GM13977 (cell line): Measurements from ENCODE around the gene SMIM35.

ENCODE experiments used
- DNase-seq: peaks from one replicate; pipeline ENCODE4 v3.0.0; 2012; ENCODE audit warnings: low spot score
- in situ Hi-C: fragments of 300-500 bp; cut with MboI; formaldehyde crosslinking; loops from one replicate; pipeline ENCODE4 v1.12.0; 2022; ENCODE audit warnings: low sequenced_read_pairs, low pct_unique_long_range_greater_than_20kb, mixed read lengths, inconsistent platforms; ENCODE audit not compliant: unreplicated experiment
- TF ChIP-seq, protein P1 (sequence below): IDR thresholded peaks from 2 replicates; pipeline ENCODE4 v1.5.1; 2012; ENCODE audit warnings: mild to moderate bottlenecking, control low read depth; ENCODE audit not compliant: insufficient read depth; ENCODE audit errors: extremely low read depth, missing control alignments

Gene SMIM35

DNA sequence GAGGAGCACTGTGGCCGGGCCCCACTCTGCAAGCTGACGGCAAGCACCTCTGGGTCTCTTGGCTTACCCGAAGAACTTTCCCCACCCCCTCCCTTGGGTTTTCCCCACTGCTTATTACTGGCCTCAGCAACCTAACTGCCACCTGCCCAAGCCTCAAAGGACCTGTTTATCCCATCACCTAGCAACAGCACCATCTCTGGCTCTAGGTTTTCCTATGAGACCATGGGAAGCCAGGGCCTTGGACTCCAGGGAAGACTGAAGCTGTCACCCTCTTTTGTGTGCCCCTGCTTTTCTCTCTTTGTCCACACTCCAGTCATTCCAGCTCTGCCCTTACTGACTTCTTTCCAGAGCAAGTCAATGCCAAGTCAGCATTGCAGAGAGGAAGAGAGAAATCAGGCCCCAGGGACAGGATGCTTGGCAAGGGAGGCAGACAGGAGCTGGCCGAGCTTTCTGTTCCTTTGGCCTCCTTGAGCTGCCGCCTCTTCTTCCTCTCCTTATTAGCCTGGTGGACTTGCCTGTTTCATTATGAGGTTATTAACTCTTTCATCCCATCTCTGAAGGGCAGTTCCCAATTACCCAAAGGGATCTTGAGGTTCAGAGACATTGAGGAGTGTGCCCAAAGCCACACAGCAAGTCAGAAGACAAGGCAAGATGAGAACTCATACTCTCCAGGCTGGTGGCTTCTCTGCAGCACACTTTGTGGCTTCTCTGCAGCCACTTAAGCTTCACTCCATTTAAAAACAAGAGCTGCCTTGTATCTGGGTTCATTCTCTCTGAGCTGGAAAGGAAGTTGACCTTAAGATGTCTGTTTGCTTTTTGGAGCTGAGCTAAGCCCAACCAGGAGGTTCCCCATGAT is at the start of gene SMIM35:
TSS of gene SMIM35 (minus strand) at position 51 of the 856 bp plus-strand sequence. CDS start 206 bp downstream, outside the sequence.
- in situ Hi-C loops: no loop called here
- TF ChIP-seq, protein P1, sequence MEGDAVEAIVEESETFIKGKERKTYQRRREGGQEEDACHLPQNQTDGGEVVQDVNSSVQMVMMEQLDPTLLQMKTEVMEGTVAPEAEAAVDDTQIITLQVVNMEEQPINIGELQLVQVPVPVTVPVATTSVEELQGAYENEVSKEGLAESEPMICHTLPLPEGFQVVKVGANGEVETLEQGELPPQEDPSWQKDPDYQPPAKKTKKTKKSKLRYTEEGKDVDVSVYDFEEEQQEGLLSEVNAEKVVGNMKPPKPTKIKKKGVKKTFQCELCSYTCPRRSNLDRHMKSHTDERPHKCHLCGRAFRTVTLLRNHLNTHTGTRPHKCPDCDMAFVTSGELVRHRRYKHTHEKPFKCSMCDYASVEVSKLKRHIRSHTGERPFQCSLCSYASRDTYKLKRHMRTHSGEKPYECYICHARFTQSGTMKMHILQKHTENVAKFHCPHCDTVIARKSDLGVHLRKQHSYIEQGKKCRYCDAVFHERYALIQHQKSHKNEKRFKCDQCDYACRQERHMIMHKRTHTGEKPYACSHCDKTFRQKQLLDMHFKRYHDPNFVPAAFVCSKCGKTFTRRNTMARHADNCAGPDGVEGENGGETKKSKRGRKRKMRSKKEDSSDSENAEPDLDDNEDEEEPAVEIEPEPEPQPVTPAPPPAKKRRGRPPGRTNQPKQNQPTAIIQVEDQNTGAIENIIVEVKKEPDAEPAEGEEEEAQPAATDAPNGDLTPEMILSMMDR: no peak
- no peak for DNase-seq

DNA sequence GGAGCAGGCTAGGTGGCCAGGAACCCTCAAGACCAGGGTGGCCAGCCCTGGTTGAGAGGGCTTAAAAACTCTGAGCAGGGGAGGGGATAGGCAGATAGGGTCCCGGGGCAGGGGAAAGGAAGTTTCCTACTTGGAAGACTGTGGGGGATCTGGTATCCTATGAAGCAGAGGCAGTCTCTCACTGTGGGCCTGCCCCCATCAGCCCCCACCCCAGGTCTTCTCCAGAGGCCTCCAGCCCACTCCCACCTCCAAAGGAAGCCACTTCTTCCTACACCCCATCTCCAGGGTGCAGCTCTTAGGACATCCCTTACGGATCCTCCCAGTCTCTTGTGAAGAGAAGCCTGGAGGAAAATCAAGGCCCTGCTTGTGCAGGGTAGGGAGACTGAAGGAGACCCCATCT is 49.6 kb upstream of the SMIM35 start:
- TF ChIP-seq, protein P1: no peak
- in situ Hi-C loops: no loop called here
- DNase-seq: no peak

DNA sequence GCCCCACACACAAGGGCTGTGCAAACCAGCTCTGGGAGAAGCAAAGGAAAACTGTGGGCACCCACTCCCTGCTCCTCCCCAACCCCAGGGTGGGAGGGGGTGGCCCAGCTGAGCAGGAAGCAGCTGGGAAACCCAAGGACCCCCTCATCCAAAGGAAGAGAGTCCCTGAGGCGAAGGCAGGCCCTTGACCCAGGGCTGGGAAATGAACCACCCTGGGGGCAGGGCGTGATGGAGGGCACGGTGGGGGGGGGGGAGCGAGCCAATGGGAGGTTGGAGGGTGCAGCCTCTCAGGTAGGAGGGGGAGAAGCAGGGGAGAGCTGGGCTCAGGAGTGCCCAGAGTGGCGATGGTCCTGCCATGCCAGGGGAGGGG is 49.0 kb upstream of the SMIM35 start:
- in situ Hi-C loops: no loop called here
- TF ChIP-seq, protein P1: no peak
- no peak for DNase-seq

DNA sequence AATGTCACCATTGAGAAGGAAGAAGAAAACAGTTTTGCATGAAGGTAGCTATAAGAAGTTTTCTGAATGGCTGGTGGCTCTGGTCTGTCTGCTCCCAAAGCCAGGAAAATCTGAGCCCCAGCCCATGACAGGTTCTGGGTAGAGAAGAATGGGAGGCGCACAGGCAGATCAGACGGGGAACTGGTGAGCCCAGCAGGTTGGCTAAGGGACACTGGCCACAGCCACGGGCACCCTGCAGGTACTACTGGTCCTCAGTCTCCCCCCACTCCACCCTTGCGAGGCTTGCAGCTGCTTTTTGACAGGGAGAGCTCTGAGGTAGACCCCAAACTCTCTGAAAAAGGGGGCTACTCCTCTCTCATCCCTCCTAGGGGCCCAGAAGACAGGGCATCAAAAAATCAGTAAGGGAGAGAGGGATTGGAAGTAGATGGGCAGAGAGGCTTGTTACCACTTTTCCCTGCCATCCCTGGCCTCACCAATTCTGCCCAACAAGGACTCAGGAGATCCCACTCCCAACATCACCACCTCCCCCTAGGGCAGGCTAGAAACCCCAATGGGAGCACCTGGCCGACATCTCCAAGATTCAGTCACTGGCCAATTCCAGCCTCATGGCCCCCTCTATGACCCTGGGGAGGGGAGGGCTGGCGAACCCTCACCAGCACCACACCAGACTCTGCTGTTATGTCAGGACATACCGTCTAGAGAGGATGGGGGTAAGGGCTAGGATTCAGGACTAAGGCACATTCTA is 48.5 kb upstream of the SMIM35 start:
- TF ChIP-seq, protein P1: no peak
- in situ Hi-C loops: no loop called here
- no peak for DNase-seq

DNA sequence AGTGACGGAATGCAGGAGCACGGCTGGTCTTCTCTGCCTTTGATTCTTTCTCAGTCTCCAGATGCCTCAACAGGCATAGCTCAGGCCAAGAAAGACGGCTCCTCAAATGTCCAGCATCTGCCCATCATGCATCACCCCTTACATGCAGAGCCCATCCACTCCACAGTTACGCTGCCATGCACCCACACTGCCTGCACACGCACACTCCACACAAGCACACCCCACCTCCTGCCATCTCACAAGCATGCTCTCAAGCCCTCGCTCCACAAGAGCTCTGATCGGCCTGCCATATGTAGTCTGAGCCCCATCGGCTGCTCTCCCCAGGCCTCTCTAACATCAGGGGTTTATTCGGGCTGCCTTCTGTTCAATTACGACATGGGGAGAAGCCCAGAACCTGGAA is 47.1 kb upstream of the SMIM35 start:
- TF ChIP-seq, protein P1: no peak
- in situ Hi-C loops: no loop called here
- no peak for DNase-seq

DNA sequence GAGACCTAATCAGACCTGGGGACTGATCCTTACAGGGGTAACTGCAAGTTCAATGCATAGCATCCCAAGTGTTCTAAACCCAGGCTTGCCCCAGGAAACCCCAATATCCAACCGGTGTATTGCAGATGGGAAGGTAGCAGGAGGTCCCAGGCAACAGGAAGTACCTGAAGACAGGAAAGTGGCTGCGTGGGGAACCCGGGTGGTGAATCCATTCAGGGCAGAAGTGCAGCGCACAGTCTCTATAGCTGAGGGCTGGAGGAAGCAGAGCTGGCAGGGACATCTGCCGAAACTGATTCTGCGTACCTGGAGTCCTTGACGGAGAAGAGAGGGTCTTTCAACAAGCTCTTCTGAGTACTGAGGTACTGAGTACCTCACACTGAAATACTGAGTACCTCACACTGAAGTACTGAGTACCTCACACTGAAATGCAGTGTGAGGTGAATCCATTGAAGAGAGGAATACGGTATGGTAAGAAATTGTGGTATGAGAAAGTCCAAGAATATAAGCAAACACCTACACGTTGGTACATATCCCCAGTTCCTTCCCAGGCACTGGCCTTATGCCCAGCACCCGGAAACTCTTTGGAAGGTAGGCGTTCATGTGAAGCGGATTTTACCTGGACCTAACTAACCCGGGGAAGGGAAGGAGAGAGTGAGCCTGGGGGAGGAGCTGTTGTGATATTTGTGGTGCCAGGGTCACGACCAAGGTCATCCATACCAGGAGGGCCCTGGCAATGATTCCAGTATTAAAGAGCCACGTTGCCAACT is 45.8 kb upstream of the SMIM35 start:
- TF ChIP-seq, protein P1: no peak
- no peak for DNase-seq
- in situ Hi-C loops: no loop called here
